Stimulated activated CD8-positive, alpha-beta memory T cell treated with anti-CD3 and anti-CD28 coated beads, Interleukin-15, amount 100 ng/mL, for 24 hours (primary cell): ENCODE data around the gene CGRRF1.

Experiments
- DNase-seq: peaks from one replicate; pipeline ENCODE4 v3.0.0-alpha.2; 2020; ENCODE audit warnings: low read depth

Gene CGRRF1, protein sequence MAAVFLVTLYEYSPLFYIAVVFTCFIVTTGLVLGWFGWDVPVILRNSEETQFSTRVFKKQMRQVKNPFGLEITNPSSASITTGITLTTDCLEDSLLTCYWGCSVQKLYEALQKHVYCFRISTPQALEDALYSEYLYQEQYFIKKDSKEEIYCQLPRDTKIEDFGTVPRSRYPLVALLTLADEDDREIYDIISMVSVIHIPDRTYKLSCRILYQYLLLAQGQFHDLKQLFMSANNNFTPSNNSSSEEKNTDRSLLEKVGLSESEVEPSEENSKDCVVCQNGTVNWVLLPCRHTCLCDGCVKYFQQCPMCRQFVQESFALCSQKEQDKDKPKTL

DNA sequence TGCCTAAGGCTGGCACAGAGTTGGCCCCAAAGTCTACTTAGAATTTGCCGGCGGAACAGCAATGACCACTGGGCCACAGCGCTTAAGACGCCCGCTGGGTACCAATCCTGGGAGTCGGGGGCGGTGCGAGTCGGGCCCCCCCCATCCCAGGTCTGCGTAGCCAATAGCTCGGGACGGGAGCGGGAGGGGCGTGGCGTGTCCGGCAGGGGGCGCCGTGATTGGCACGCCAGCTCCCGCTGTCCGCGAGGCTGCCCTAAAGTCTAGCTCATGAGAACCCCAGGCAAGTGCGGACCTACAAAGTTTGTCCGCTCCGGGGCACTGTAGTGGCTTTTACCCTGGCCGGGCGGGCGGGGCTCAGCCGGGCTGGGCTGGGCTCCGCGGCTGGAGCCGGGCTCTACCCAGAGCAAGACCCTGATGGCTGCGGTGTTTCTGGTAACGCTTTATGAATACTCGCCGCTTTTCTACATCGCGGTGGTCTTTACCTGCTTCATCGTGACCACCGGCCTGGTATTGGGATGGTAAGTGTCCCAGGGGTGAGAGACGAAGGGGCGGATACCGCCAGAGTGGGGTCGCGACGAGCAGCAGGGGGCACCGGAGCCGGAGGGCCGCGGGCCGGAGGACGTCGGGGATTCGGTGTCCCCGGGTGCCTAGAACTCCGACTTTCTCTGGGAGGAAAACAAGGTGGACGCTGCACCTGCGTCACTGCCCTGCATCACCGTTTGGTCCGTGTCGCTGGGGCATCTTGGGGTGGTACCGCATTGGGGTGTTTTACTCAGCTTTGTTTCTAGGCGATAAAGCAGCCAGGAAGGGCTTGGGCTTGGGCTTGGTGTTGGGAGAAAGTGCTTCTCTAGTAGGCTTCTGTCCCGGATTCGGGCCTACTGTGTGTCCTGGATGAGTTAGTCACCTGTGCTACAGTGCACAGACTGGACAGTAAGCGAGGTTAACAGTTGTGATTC is at the start of gene CGRRF1:
TSS of gene CGRRF1 (plus strand) at position 361 of the 956 bp plus-strand sequence. CDS start at position 415, 54 bp downstream.
- DNase-seq = peak; percentile 89

DNA sequence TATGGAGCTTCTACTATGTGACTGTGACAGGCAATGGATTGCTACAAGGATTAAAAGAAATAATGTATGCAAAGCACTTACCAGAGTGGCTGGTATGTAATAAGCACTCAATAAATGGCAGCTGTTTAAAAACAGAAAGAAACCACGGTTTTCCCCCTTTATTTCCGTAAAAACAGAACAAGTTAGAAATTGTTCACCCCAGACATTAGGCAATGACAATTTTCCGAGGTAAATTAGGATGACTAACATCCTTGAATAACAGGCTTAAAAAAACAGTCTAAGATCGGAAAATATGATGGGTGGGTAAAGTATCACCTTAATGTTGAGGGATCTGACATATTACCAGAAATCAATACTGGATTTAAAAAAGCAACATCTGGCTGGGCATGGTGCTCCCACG is 47.7 kb upstream of the CGRRF1 start:
- no peak for DNase-seq

DNA sequence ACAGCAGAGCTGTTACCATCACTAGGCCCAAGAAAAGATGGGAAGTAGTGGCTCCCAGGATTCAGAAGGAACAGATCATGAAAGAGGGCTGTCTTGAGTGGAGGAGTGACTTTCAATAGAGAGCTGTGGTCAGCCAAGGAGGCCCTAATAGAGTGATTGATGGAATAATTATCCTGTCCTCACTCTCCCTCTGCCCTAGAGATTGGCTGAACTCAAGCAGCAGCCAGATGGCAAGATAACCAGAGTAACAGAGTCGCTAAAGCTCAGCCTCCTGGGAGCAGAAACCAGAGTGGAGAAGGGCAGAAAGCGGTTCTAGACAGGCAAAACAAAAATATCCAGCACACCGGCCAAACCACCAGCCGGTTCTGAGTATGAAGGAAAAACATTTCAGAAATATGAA is 44.1 kb upstream of the CGRRF1 start:
- DNase-seq = no peak

DNA sequence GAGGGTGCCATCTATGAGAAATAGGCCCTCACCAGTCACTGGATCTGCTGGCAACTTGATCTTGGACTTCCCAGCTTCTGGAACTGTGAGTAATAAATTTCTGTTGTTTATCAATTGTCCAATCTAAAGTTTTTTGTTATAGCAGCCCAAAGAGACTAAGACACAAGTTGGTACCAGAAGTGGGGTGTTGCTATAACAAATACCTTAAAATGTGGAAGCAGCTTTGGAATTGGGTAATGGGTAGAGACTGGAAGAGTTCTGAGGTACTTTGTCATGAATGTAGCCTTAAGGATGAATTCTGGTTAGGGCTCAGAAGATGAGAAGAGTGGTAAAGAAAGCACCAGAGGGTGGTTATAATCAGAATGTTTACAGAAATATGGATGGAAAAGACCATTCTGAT is 42.4 kb upstream of the CGRRF1 start:
- no peak for DNase-seq

DNA sequence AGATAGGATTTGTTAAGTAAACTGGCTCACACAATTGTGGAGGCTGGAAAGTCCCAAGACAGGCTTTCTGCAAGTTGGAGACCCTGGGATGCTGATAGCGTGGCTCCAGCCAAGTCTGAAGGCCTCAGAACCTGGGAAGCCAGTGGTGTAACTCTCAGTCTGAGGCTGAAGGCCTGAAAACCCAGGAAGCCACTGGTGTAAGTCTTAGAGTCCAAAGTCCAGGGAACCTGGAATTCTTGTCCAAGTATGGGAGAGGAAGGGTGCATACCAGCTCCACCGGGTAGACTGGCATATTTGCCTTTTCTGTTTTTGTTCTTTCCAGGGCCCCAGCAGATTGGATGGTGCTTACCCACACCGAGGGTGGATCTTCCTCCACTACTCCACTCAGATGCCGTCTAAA is 39.0 kb upstream of the CGRRF1 start:
- DNase-seq = no peak

DNA sequence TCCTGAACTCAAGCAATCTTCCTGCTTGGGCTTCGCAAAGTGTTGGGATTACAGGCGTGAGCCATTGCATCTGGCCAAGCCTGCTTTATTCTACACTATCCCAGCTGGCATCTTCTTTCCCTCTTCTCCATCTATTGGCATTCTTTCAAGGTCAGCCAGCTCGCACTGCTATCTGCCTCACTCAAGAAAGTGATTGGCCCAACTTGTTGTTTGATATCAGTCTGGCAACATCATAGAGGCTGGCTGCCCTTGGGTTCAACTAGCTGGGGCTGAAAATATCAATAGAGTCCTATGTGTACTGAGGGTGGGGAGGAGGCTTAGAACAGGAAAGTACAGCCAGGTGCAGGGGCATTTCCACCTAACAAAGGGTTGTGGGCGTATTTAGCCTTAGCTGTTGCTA is 38.1 kb upstream of the CGRRF1 start:
- no peak for DNase-seq

DNA sequence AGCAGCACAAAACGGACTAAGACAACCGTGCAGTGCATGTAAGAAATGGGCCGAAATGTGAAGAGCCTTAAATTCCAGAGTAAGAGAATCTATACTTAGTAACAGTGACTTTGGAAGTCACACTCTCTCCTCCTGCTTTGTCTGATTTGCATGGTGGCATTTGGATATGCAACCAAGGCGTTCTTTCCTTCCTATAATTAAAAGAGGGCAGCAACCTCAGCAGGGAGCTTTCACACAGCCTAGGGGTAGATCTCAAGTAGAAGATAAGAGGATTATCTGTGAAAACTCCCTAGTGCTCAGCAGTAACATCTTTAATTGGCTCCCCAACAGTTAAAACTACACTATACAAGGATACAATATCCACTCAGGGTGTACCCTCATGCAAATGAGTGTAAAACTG is 37.4 kb upstream of the CGRRF1 start:
- no peak for DNase-seq

DNA sequence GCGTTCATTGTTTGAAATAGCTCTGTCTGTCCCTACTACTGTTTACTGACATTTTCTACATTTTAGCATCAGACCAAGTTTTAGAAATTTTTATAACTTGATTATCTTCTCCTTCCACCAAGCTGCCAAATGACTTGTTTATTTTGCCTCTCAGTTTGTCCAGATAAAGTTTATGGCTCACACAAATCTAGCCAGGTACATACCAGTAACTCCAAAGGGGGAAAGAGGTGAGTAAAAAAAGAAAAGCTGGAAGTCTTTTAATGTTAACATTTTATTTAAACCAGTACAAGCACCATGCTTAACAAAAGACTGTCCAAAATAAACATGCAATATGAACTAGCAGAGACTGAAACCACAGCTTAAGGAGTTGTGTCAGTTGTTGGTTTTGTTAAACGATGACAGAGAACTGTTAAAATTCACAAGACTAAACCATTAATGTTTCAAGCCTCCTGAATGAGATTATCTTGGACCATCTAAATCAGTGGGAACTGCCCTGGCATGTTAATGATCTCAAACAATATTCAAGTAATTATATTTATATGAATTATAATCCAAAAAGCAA is 35.4 kb upstream of the CGRRF1 start:
- DNase-seq = no peak

DNA sequence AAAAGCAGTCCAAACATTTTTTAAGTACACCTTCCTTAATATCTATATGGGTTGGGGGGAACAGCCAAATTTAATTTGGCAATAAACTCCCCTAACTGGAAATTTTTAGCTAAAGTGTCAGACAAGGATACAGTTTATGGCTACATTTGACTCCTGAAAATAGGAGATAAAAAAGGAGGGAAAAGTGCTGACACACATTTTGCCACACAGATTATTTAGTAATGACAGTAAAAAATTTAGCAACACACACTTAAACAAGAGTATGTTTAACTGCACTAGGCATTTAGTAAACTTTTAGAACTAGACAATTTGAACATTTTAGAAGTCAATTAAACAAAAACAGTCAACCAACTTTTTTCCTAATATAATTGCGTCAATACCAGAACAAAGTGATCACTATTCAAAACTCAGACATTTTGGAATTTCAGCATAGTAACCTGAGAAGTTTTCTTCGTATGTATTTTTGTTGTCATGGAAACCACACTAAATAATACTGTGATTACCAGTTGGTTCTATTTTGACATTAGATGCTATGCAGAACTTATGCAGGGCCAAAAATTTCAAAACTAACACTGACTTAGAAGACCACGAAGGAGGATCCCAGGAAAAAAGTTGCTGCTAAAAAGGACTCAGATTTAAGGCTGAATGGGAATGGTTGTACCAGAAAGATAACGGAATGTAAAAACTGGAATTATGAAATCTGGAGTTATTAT is 34.4 kb upstream of the CGRRF1 start:
- no peak for DNase-seq

DNA sequence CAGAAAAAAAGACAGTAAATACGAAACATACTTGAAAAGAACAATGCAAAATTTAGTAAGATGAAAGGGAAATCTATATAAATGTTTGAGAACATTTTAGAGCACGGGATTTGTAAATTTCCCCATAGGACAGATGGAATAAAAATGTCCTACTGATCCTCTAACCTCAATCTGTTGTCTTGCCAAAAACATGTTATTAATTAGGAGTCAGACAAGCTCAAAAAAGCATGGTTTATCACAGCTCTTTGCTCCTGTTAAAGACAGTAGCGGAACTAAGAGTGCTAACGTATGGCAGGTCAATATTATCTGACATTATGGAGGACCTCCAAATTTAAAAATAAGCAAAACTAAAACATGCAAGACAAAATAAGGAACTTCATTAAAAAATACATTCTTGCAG is 33.8 kb upstream of the CGRRF1 start:
- no peak for DNase-seq

DNA sequence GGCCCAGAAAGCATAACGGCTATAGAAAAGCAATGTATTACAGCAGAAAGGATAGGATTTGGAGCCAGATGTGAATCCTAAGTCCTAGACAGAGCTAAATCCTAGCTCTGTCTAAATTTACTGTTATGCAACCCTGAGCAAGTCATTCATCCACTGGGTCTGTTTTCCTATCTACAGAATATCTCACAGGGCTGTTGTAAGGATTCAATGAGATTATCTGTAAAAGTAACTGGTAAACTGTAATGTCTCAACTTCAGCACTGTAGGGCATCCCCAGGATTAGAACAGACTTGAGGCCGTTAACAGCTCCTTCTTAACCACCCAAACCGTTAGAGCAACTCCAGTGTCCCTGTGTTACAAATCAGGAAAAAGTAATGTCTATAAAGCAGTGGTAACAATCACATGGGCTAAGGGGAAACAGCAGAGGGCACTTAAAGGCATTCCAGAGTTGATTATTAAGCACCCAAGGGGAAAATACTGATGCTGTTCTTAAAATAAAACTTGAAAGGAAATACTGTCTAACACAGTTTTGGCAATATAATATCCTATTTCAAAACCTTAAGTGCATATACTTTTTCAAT is 31.0 kb upstream of the CGRRF1 start:
- no peak for DNase-seq

DNA sequence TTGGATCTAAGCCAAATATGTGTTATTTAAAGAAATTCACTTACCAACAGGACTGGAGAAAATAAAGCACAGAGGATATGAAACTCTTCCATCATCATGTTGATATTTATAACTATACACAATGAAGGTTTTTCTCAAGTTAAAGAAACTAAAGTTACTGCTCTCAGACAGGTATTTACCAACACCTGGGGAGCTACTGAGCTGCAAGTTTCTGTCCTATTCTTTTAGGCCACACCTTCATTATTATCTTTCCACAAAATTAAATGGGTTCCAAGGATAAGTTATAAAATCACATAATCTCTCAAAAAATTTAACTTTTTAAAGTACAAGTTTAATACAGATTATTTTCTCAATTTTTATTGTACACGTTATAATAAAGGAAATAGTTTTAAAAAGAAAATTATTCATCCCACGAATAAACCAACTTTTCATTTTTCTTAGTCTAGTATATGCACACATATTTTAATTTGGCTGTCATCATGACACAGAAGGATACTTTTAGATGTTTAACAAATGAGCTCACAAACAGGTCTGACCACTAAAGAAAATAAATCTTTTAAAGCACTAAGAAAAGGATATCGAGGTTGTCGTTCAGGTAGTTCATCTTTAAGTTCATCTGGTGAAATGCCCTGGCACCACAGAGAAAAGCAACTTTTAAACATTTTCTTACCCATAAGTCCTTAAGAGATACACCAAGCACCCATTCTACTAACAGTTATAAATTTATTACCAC is 28.7 kb upstream of the CGRRF1 start:
- no peak for DNase-seq

DNA sequence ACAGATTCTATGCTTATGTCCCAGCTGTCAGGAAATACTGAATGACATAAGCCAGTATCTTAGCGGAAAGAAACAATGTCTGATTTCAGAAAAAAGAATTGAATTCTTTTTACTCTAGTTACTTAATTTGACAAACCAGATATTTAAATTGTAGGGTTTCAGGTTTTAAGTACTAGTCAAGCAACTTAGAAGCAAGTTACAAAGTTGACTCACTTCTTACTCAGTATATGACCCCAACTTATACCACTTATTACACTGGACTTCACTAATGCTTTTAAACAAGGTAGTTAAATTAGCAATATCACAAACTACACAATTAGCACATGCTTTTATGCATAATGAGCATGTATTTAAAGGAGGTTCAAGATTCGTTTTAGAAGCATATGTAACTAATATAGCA is 28.0 kb upstream of the CGRRF1 start:
- DNase-seq = no peak

DNA sequence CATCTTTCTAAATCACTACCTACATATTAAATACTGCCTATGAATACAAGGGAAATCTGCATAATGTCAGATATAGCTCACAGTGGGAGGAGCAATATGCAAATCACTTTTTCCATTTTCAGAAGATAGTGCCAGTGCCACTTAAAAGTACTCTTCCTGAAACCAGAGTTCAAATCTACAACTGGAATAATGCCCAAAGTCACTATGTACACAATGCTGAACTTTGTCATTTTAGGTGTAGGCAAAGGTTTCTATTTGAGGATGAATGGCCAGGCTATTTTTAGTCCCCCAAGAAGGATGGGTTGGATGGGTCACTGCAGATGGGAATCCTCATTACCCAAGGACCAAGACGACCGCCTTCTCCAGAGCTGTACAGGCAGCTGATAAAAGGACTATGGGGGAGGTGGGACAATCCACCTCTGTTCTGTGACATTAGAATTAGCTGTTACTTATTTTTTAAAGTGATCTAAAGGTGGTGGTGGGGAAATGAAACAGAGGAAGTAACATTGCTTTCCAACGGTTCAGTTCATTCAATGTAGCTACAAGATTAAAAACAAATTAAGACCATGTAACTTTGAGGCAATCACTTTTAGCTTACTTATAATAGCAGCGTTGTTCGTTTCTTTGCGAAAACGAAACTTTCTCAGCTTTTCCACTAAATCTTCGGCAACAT is 26.5 kb upstream of the CGRRF1 start:
- DNase-seq = no peak

DNA sequence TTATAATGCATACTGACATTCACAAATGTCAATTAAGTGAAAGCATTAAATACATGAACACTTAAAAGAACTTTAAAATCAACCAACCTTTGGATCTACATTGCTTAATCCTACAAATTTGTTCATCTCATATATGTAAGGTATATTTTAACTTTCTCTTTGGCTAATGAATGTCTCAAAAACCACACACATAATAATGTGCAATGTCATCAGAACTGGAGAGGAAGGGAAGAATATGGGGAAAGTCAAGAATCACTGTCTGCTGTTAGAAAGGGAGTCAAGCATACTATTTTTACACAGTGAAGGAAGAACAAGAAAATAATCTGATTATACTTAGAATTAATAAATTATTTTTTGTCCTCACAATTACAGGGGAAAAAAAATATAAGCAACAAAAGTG is 25.9 kb upstream of the CGRRF1 start:
- no peak for DNase-seq

DNA sequence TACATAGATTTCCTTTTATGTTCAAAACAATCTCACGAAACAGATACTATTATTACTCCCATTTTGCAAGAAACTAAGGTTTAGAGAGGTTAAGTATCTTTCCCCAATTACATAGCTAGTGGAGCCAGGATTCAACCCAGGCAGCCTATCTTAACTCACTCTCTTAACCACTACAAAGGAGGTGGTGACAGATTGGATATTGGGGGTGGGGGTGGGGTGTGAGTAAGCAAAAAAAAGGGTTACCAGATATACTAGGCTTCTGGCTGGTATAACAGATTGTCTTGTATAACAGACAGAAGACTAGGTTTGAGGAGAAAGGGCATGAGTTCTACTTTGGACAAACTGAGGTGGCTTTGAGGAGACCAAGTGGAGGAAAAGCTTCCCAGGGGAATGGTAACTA is 23.0 kb upstream of the CGRRF1 start:
- DNase-seq = no peak

DNA sequence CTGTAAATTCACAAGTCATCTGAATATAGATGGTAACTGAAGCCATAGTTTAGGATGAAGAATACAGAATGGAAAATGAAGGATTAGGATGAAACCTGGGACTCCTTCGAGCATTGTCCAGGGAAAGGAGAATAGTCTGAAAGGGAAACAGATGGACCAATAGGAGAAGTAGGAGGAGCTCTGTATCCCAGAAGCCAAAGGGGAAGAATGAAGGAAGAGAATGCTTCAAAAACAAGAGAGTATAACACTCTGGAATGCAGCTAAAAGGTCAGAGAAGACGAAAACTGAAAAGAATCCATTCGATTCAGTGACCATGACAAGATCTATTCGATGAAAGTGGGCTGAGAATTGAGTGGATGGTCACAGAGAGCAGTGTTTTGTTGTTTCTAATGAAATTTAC is 21.9 kb upstream of the CGRRF1 start:
- no peak for DNase-seq

DNA sequence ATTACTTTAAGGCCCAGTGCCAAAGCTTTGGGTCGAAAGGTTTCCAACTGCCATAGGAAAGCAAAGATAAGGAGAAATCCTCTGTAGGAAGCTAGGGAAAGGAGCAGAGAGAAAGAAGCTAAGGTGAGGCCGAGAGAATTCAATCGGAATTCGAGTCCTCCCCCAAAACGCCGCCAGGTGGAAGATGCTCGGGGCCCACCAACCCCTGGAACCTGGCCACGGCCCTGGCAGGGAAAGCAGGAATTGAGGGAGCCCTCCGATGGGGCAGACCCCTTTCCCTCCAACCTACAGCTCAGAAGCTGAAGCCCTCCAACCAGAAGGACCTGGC is 21.4 kb upstream of the CGRRF1 start:
- no peak for DNase-seq

DNA sequence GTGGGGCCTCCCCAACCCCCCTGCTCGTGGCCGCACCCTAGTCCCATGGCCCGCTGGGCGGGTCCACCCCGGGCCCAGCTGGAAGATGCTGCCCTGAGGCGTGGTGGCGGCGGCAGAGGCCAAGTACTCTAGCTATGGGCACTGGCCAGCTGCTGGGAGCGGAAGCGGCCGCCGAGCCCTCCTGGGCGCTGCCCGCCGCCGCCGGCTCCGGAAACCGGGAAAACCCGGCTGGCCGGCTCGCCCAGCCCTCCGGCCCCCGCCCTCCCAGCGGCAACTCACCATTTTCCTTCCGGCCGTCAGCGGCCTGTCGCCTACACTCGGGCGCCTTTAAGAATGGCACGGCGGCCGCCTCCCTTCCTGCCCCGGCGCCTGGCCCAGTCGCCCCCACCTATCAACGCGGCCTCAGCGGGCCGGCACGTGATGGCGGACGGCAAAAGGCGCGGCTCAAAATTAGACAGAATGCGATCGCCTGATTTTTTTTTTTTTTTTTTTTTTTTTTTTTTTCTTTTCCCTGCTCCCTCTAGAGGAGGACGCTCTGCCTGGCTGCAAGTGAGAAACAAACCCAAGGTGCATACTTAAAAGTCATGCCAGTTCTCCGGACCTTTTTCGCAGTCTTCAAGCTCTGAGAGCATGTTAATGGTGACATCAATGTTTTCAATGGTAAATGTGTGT is 20.9 kb upstream of the CGRRF1 start, which contains the start of gene GMFB:
TSS of gene GMFB (minus strand) at position 335 of the 672 bp plus-strand sequence. CDS start at position 282, 53 bp downstream.
- peak; percentile 71 for DNase-seq

DNA sequence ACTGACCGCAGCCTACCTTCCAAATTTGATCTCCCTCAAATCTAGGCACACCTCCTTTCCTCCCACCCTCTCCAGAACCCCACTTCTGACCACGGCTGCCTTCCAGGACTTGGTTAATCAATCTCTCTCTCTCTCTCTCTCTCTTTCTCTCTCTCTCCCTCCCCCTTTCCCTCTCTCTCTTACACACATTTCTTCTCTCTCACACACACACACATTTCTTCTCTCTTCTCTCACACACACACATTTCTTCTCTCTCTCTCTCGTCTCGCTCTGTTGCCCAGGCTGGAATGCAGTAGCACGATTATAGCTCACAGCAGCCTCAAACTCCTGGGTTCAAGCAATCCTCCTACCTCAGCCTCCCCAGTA is 20.4 kb upstream of the CGRRF1 start:
- DNase-seq = no peak
